ENCODE results near the gene HUWE1.

DNA sequence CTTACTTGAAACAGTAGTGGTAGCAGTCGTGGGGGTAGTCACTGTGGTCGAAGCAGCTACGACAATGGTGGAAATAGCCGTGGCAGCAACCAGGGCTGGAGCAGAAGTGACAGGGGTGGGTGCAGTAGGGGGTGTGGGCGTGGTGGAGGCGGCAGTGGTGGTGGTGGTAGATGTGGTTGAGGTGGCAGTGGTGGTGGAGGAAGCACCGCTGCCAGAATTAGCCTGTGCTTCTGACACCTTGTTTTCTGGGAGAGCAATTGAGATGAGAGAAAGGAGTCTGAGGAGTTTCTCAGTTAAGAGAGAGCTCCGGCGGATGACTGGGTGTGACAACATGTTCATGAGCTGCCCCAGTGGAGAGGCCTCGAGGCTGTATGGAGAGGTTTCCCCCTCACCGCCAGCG lies 138.9 kb downstream of the HUWE1 start:
- TF ChIP-seq POLR2A (IDR thresholded peaks at IDR 0.05), result no peak
- TF ChIP-seq, protein P1, sequence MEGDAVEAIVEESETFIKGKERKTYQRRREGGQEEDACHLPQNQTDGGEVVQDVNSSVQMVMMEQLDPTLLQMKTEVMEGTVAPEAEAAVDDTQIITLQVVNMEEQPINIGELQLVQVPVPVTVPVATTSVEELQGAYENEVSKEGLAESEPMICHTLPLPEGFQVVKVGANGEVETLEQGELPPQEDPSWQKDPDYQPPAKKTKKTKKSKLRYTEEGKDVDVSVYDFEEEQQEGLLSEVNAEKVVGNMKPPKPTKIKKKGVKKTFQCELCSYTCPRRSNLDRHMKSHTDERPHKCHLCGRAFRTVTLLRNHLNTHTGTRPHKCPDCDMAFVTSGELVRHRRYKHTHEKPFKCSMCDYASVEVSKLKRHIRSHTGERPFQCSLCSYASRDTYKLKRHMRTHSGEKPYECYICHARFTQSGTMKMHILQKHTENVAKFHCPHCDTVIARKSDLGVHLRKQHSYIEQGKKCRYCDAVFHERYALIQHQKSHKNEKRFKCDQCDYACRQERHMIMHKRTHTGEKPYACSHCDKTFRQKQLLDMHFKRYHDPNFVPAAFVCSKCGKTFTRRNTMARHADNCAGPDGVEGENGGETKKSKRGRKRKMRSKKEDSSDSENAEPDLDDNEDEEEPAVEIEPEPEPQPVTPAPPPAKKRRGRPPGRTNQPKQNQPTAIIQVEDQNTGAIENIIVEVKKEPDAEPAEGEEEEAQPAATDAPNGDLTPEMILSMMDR (IDR thresholded peaks at IDR 0.05), result no peak
